H1 (cell line): ENCODE results near the gene EFHC1.

Experiments used
- EP300 ChIP-seq, 2 experiments: IDR thresholded peaks; 1 replicate in 1 of 2; 2 replicates in 1 of 2; pipeline ENCODE4 v1.6.1; 2011 to 2012; ENCODE audit warnings: low read depth in 2 of 2, low read length in 2 of 2, mild to moderate bottlenecking in 2 of 2, borderline replicate concordance in 1 of 2, inconsistent platforms in 1 of 2, moderate library complexity in 1 of 2
- EZH2 ChIP-seq: fragments of 200-600 bp; sonication (generic); IDR thresholded peaks from 2 replicates; pipeline ENCODE4 v1.7.1; 2012; ENCODE audit warnings: low read depth, mild to moderate bottlenecking, moderate library complexity, low read length, inconsistent platforms; ENCODE audit not compliant: severe bottlenecking
- GABPA ChIP-seq: IDR thresholded peaks from 2 replicates; pipeline ENCODE4 v1.6.1; 2011; ENCODE audit warnings: mild to moderate bottlenecking, low read length, moderate library complexity, borderline replicate concordance; ENCODE audit not compliant: insufficient read depth
- JUND ChIP-seq: IDR thresholded peaks from 2 replicates; pipeline ENCODE4 v1.6.1; 2011; ENCODE audit warnings: mild to moderate bottlenecking, improper control_type of control experiment, low read length
- KDM1A ChIP-seq: fragments of 200-600, 300-600 bp; sonication (generic); IDR thresholded peaks from 2 replicates; pipeline ENCODE4 v1.7.1; 2016; ENCODE audit warnings: mild to moderate bottlenecking, low read length, borderline replicate concordance
- POLR2AphosphoS5 ChIP-seq: IDR thresholded peaks from 2 replicates; pipeline ENCODE4 v1.6.1; 2011; ENCODE audit warnings: low read depth, low read length
- TCF12 ChIP-seq: IDR thresholded peaks from 2 replicates; pipeline ENCODE4 v1.6.1; 2011; ENCODE audit warnings: low read depth, mild to moderate bottlenecking, low read length
- YY1 ChIP-seq: IDR thresholded peaks from 2 replicates; pipeline ENCODE4 v1.6.1; 2011; ENCODE audit warnings: low read depth, mild to moderate bottlenecking, low read length
- TF ChIP-seq, protein P1 (sequence below), 3 experiments: IDR thresholded peaks; 1 replicate in 2 of 3; 2 replicates in 1 of 3; pipeline versions ENCODE4 v1.5.1 to v1.6.1; 2011; ENCODE audit warnings: low read length in 3 of 3, mild to moderate bottlenecking in 3 of 3, inconsistent platforms in 2 of 3, low read depth in 1 of 3, moderate library complexity in 1 of 3; ENCODE audit not compliant: insufficient read depth in 1 of 3; ENCODE audit errors: control extremely low read depth in 1 of 3
- TF ChIP-seq, protein P2 (sequence below): IDR thresholded peaks from 2 replicates; pipeline ENCODE4 v1.6.1; 2011; ENCODE audit warnings: low read depth, mild to moderate bottlenecking, low read length; ENCODE audit not compliant: insufficient read depth

DNA sequence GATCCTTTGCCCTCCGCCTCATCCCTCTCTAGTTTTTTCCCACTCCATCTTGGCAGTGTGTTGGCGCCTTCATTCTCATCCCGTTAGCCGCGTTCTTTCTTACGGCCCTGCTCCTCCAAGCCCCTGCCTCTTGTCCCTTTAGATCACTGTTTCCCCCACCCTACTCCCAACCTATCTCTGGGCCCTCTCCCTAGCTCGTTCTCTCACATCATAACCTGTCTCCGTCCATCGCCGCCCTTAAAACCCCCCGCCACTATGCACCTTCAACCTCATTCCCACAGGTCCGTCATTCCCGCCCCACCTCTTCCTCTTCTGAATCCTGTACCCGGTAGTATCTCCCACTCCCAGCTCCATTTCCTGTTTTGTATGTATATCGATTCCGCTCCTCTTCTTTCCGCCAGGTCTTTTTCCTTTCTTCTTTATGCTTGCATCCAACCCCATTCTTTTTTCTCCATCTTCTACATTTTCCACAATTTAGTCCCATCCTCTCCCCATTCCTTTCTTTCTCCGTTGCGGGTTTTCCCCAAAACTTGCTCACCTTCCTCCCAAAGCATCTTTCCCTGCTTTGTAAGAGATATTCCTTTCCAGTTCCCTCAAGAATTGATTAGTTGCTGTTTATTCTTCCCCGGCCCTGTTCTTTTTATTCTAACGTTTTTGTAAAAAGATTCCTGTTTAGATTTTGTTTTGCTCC, 671 bp downstream of the EFHC1 start:
- TF ChIP-seq, protein P1, sequence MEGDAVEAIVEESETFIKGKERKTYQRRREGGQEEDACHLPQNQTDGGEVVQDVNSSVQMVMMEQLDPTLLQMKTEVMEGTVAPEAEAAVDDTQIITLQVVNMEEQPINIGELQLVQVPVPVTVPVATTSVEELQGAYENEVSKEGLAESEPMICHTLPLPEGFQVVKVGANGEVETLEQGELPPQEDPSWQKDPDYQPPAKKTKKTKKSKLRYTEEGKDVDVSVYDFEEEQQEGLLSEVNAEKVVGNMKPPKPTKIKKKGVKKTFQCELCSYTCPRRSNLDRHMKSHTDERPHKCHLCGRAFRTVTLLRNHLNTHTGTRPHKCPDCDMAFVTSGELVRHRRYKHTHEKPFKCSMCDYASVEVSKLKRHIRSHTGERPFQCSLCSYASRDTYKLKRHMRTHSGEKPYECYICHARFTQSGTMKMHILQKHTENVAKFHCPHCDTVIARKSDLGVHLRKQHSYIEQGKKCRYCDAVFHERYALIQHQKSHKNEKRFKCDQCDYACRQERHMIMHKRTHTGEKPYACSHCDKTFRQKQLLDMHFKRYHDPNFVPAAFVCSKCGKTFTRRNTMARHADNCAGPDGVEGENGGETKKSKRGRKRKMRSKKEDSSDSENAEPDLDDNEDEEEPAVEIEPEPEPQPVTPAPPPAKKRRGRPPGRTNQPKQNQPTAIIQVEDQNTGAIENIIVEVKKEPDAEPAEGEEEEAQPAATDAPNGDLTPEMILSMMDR (IDR thresholded peaks at IDR 0.05; ENCODE audit: control extremely low read depth in 1 of 3, insufficient read depth in 1 of 3, low read depth in 1 of 3, low read length in 3 of 3), result no peak
- TF ChIP-seq GABPA (no peak), JUND (no peak), KDM1A (no peak; the same call in 1 of the 2 replicates), YY1 (peak; percentile 11; the same call in 1 of the 2 replicates), POLR2AphosphoS5 (no peak; the same call in 1 of the 2 replicates), EZH2 (no peak), TCF12 (no peak), EP300 (IDR thresholded peaks at IDR 0.05; ENCODE audit: borderline replicate concordance in 1 of 2, low read depth in 2 of 2, low read length in 2 of 2) (no peak)
- TF ChIP-seq, protein P2, sequence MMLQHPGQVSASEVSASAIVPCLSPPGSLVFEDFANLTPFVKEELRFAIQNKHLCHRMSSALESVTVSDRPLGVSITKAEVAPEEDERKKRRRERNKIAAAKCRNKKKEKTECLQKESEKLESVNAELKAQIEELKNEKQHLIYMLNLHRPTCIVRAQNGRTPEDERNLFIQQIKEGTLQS, result no peak
